ENCODE data around the gene TAF3.

The TAF3 gene

DNA sequence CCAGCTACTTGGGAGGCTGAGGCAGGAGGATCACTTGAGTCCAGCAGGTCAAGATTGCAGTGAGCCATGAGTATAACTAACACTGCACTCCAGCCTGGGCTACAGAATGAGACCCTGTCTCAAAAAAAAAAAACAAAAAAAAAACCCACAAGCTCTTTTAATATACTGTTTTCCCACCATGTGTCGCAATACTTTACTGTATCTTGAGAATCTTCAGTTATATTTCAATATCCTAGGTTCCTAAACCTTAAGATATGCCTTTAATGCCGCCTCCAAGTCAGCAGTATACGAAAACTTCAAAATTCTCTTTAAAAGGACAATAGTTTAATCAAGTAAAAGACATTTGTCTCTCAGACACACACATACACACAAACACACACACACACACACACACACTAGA lies 62.8 kb downstream of the TAF3 start:
- no peak for DNase-seq (ENCODE audit: low read depth)

DNA sequence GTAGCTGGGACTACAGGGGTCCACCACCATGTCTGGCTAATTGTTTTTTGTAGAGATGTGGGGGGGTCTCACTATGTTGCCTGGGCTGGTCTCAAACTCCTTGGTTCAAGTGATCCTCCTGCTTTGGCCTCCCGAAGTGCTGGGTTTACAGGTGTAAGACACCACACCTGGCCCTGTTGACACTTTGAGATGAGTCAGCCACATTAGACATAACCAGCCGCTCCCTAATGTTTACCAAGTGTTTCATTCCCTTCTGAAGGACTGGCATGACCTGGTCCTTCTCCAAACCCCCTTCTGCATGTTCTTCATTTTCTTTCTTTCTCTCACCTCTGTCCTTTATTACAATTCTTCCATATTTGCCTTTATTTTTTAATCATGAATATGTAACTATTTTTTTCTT lies 67.8 kb downstream of the TAF3 start:
- no peak for DNase-seq (ENCODE audit: low read depth)

- no peak for DNase-seq (ENCODE audit: low read depth)
Measured at GRCh38 chr10:7887174-7887816, 69.0 kb downstream of the TAF3 start.

DNA sequence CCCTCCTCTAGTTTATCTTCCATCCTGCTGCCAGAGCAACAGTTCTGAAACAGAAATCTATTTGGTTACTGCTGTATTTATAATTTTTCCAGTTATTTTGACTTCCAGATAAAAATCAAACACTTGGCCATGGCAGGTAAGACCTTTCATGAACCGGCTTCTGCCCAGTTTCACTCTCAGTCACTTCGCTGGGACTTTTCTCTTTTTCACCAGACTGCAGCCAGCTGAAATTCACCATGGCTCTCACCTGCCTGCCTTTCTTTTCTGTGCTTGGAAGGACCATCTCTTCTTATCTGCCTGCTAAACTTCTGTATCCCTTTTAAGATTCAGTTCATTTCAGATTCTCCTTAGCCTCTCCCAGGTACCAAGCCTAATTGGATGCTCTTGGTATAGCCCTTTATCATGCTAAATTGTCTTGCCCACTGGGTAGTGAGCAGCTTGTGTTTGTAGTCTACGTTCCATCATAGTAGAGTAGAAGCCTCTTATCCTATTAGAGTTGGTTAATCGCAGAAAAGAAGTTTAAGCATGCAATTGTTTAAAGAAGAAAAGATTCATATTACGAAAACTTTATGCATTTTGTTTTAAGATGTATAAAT lies 71.7 kb downstream of the TAF3 start:
- DNase-seq (ENCODE audit: low read depth), result no peak

DNA sequence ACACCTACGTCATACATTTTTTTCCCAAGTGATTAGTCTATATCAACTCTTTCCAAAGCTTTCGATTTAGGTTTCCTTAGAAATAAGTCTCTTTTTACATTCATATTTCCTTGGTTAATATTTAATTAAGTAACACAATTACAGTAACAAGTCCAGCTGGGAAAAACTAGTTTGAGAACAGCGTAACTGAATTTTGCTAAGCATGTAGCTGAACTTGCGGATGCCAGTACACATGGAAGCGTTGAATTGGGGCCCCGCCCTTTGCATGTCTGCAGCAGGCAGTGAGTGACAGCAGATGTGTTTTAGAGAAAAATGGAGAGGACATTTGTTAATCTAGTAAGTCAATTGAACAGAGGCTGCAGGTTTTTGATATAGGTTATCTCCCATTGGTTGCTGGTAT lies 72.5 kb downstream of the TAF3 start:
- DNase-seq (ENCODE audit: low read depth), result no peak

- no peak for DNase-seq (ENCODE audit: low read depth)
Measured at GRCh38 chr10:7891634-7892033, 73.3 kb downstream of the TAF3 start.

DNA sequence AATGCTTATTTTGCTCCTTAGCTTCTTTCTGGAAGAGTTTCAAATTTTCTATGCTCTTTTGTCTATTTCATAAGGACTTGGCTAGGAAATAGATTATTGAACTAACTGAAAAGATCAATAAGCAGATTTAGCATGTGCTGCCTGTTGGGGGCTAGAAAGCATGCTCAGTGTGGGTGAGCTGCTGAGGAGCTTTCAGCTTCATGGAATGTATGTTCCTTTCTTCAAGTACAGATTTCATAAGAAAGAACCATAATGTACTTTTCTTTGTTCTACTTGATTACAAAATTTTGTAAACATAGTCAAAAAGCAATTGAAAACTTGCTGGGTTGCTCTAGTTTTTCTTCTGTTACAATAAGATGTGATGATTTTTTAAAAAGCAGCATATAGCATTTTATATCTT lies 73.8 kb downstream of the TAF3 start:
- DNase-seq (ENCODE audit: low read depth), result no peak

DNA sequence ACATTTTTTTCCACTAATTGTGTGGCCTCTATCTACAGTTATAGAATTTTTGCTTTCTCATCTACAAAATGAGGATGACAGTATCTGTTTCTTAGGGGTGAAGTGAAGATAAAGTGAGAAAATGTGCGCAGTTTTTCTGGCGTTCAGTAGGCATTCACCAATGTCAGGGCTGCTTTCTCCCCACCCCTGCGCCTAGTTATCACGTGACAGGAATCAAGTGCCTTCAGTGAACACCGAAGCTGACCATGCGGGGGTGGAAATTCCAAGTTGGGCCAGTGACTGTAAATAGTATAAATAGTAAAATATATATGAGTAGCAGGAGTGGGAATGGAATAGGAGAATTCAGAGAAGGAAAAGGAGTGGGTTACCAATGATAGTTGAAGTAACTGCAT lies 77.4 kb downstream of the TAF3 start:
- no peak for DNase-seq (ENCODE audit: low read depth)

DNA sequence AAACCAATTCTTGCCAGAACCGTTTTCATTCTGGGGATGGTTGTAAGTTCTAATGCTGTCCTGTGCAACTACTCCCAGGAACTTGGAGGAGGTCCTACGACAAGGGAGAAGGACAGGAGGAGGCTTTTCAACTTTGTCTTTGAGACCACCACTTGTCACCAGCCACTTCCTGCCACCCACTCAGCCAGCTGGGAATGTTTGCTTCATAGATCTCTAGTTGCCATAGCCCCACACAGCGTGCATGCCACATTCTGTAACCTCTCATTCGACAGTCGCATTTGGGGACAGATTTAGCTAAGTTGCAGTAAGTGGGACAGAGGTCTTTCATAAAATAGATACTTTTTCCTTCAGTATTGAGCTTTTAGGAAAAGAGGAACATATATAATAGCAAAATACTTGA lies 78.0 kb downstream of the TAF3 start:
- no peak for DNase-seq (ENCODE audit: low read depth)

DNA sequence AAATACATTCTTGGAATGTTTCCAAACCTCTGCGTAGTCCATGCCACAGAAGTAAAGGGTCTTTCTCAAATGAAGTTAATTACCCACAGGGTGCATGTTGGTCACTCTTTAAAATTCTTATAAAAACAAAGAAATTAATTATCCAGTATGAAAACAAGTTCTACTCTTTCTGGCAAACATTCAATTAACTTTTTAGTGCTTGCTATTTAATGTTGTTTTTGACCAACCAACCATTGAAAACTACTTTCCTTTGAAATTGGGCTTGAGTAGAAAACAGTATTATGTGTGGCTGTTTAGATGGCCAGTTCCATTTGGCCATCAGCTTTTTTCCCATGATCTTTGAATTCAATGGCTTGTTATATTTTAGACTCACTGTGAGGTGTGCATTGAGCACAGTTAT lies 83.0 kb downstream of the TAF3 start:
- DNase-seq (ENCODE audit: low read depth), result no peak

- no peak for DNase-seq (ENCODE audit: low read depth)
Measured at GRCh38 chr10:7902413-7902812, 84.1 kb downstream of the TAF3 start.

DNA sequence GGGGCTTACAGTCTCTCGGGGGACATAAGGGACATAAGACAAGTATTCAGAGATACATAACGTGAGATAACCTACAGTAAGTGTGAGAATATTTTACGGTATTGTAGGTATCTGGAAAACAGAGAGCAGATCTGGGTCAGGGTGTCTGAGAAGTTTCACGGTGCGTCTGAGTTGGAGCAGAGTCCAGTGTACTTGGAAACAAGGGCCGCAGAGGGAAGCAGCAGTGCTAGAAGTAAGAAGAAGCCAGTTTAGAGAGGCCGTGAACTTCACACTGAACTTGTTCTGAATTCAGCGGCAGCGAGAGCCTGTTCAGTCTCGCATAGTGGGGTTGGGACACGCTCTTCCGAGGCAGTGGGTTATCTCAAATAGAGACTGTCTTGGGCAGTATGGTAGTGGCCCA lies 85.5 kb downstream of the TAF3 start:
- DNase-seq (ENCODE audit: low read depth), result no peak

- no peak for DNase-seq (ENCODE audit: low read depth)
Measured at GRCh38 chr10:7906128-7906527, 87.8 kb downstream of the TAF3 start.

DNA sequence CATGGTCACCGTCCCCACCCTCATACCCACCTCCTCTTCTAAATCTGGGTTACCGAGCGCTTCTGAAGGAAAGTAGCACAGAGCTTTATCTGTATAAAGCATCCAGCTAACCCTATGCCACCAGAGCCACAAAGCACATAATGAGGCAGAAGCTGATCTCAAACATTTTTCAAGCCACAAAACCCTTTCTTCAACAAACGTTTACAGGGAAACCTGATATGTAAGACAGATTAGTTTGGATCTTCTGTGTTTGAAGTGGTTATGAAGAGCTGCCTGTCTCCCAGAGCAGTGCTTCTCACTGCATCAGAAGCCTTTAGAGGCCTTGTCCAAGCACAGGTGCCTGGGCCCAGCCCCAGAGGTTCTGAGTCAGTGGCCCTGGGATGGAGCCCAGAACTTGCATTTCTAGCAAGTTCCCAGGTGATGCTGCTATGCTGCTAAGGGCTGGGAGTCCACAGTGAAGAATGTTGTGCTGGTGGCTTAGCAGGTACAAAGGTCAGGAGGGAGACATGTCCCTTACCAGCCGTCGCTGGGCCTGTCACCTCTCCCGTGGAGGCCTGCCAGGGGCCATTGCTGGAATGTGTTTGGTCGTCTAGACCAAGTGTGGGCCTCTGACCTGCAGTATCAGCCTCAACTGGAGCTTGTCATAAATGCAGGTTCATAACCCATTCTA lies 90.4 kb downstream of the TAF3 start:
- DNase-seq (ENCODE audit: low read depth), result no peak

GRCh38 chr10:7913126-7913872 lies 95.0 kb downstream of the TAF3 start:
- DNase-seq (ENCODE audit: low read depth), result no peak

GRCh38 chr10:7915923-7916536 lies 97.7 kb downstream of the TAF3 start:
- DNase-seq (ENCODE audit: low read depth), result no peak

- no peak for DNase-seq (ENCODE audit: low read depth)
Measured at GRCh38 chr10:7917736-7918135, 99.4 kb downstream of the TAF3 start.

DNA sequence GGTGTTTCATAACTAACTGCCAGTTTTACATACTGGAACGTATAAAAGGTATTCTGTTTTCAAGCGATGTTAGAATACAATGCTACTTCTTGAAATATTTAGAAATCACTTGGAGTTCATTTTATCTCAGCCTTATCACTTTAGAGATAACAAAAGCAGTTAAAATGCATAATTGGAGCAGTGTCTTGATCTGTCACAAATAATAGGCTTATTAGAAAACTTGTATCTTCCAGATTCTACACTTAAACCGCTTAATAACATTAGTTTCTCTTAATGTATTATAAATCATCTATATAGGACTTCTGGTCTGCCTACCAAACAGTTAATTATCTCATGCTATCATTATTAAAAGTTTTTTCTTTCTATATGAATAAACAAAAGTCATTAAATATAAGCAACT lies 104.4 kb downstream of the TAF3 start:
- no peak for DNase-seq (ENCODE audit: low read depth)

GRCh38 chr10:7928536-7928935 lies 110.2 kb downstream of the TAF3 start:
- DNase-seq (ENCODE audit: low read depth), result no peak

DNA sequence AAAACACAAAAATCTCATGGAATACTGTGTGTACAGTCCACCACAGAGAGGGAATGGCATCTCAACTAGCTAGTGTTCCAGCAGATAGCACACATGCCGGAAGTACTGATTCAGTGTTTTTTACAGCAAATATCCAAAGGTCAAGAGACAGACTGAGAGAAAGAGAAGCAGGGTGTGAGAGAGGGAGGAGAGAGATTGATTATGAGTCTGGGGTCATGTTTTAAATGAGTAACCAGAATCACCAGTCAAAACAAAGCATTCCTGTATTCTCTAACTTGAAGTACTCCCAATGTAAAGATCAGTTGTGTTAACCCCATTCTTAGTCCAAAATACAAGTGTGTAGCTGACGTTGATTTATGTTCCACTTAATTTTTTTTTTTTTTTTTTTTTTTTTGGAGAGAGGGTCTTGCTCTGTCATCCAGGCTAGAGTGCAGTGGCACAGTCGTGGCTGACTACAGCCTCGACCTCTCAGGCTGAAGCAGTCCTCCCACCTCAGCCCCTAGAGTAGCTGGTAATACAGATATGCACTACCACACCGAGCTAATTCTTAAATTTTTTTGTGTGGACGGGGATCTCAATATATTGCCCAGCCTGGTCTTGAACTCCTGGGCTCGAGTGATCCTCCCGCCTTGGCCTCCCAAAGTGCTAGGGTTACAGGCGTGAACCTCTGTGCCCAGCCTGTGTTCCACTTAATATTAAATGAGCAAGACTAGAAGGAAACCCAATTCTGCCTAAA lies 114.2 kb downstream of the TAF3 start:
- DNase-seq (ENCODE audit: low read depth), result no peak

- no peak for DNase-seq (ENCODE audit: low read depth)
Measured at GRCh38 chr10:7933262-7933661, 115.0 kb downstream of the TAF3 start.

DNA sequence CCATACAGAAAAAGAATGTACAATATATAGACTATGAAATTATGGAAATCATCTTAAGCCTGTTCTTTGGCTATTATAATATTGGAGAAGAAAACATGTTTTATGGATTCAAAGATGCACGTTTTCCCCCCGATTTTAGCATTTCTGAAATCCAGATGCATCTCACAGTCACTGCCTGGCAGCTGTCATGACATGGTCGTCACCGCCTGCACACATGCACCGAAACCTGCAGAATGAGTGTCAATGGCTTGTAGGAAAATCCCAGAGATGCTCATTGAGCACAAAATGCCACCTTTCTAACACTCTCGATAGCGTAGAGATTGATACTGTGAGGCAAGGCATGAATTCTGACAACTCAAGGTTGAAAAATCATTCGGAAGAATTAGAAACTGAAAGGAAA lies 115.5 kb downstream of the TAF3 start:
- DNase-seq (ENCODE audit: low read depth), result no peak
